IMR-90 (cell line): ENCODE data around the gene PRAC1. TPM values are rescaled to one million over a fixed set of nuclear protein-coding genes. Genes with fewer than 3 reads are reported as not detected.

Experiments used
- ATAC-seq: fragments of 200-7000 bp; cut with Tn5 transposase; 2 replicates; pipeline ENCODE4 v1.9.1; 2020; ENCODE audit warnings: low read depth, mild to moderate bottlenecking, moderate library complexity
- BruUV-seq: library from RNA; stranded (reverse); fragments of 400-500 nt; replicated peaks from 2 replicates; lab custom pipeline; 2021; lab: Mats Ljungman, UMichigan
- CTCF ChIA-PET: fragments of 300-600 bp; formaldehyde crosslinking; extraction: SDS; loops from one replicate; lab custom pipeline; 2021; ENCODE audit warnings: antibody characterized with exemption; lab: Yijun Ruan, JAX
- POLR2A ChIA-PET: fragments of 300-600 bp; sonication (Branson Sonifier 250); formaldehyde crosslinking; loops from one replicate; lab custom pipeline; 2022; ENCODE audit warnings: antibody characterized with exemption; ENCODE audit not compliant: unreplicated experiment; lab: Charles Lee
- DNase-seq: peaks from one replicate; pipeline ENCODE4 v3.0.0; 2013
- H2AFZ ChIP-seq: replicated peaks from 2 replicates; pipeline ENCODE3; 2013; ENCODE audit warnings: low read length, mild to moderate bottlenecking; ENCODE audit not compliant: poor library complexity
- H2AK5ac ChIP-seq: 2 replicates; pipeline ENCODE4 v1.6.1; 2013; ENCODE audit warnings: low read depth, low read length, inconsistent platforms
- H2AK9ac ChIP-seq: replicated peaks from 2 replicates; pipeline ENCODE3; 2013; ENCODE audit warnings: mild to moderate bottlenecking, low read depth, low read length, moderate library complexity; ENCODE audit not compliant: poor library complexity
- H2BK120ac ChIP-seq: 2 replicates; pipeline ENCODE4 v1.6.1; 2013; ENCODE audit warnings: low read depth, low read length, inconsistent platforms
- H2BK15ac ChIP-seq: 3 replicates; pipeline ENCODE4 v1.6.1; 2013; ENCODE audit warnings: low read depth, low read length, inconsistent platforms
- H2BK20ac ChIP-seq: 2 replicates; pipeline ENCODE4 v1.6.1; 2013; ENCODE audit warnings: low read depth, mild to moderate bottlenecking, inconsistent platforms, low read length, moderate library complexity
- H2BK5ac ChIP-seq: 2 replicates; pipeline ENCODE4 v1.6.1; 2013; ENCODE audit warnings: mild to moderate bottlenecking, low read depth, low read length, inconsistent platforms; ENCODE audit not compliant: poor library complexity, severe bottlenecking
- H3K14ac ChIP-seq: replicated peaks from 2 replicates; pipeline ENCODE4 v1.6.1; 2013; ENCODE audit warnings: low read depth, low read length, inconsistent platforms
- H3K18ac ChIP-seq: 2 replicates; pipeline ENCODE4 v1.6.1; 2013; ENCODE audit warnings: low read depth, low read length, control low read depth
- H3K23ac ChIP-seq: 2 replicates; pipeline ENCODE4 v1.6.1; 2013; ENCODE audit warnings: low read depth, low read length, inconsistent platforms
- H3K27ac ChIP-seq: 2 replicates; pipeline ENCODE4 v1.5.1; 2013; ENCODE audit warnings: mild to moderate bottlenecking, control low read depth, low read length; ENCODE audit not compliant: insufficient read depth
- H3K27me3 ChIP-seq: 2 replicates; pipeline ENCODE4 v1.6.1; 2013; ENCODE audit warnings: low read length; ENCODE audit not compliant: control insufficient read depth, insufficient read depth
- H3K36me3 ChIP-seq: 2 replicates; pipeline ENCODE4 v1.6.1; 2013; ENCODE audit warnings: low read length, mixed read lengths; ENCODE audit not compliant: control insufficient read depth, insufficient read depth
- H3K4ac ChIP-seq: 2 replicates; pipeline ENCODE4 v1.6.1; 2013; ENCODE audit warnings: low read depth, low read length, inconsistent platforms
- H3K4me1 ChIP-seq: 2 replicates; pipeline ENCODE4 v1.6.1; 2013; ENCODE audit warnings: low read length, mixed read lengths; ENCODE audit not compliant: control insufficient read depth, insufficient read depth
- H3K4me2 ChIP-seq: 2 replicates; pipeline ENCODE4 v1.6.1; 2013; ENCODE audit warnings: low read depth, mild to moderate bottlenecking, control low read depth, low read length, moderate library complexity
- H3K4me3 ChIP-seq: 2 replicates; pipeline ENCODE4 v1.5.1; 2013; ENCODE audit warnings: low read depth, mild to moderate bottlenecking, control low read depth, low read length, moderate library complexity; ENCODE audit not compliant: insufficient read depth
- H3K56ac ChIP-seq: 2 replicates; pipeline ENCODE4 v1.6.1; 2013; ENCODE audit warnings: low read length, inconsistent platforms; ENCODE audit not compliant: insufficient read depth; ENCODE audit errors: extremely low read depth
- H3K79me1 ChIP-seq, 2 experiments: 2 replicates each; pipeline ENCODE4 v1.6.1; 2013; ENCODE audit warnings: low read length in 2 of 2, inconsistent platforms in 1 of 2, low read depth in 1 of 2
- H3K9ac ChIP-seq: 2 replicates; pipeline ENCODE4 v1.6.1; 2013; ENCODE audit warnings: low read depth, low read length, control low read depth
- H3K9me1 ChIP-seq: 2 replicates; pipeline ENCODE4 v1.6.1; 2013; ENCODE audit warnings: low read length, inconsistent platforms; ENCODE audit not compliant: insufficient read depth
- H3K9me3 ChIP-seq: 2 replicates; pipeline ENCODE4 v1.6.1; 2013; ENCODE audit warnings: low read length; ENCODE audit not compliant: control insufficient read depth, insufficient read depth
- H4K20me1 ChIP-seq: 2 replicates; pipeline ENCODE4 v1.6.1; 2013; ENCODE audit warnings: low read length, inconsistent platforms; ENCODE audit not compliant: insufficient read depth
- H4K5ac ChIP-seq: 2 replicates; pipeline ENCODE4 v1.6.1; 2013; ENCODE audit warnings: mild to moderate bottlenecking, low read depth, low read length, control low read depth
- H4K8ac ChIP-seq, 2 experiments: 2 replicates each; pipeline ENCODE4 v1.6.1; 2013; ENCODE audit warnings: low read depth in 2 of 2, low read length in 2 of 2, control low read depth in 1 of 2, inconsistent platforms in 1 of 2
- H4K91ac ChIP-seq: 2 replicates; pipeline ENCODE4 v1.6.1; 2013; ENCODE audit warnings: low read depth, low read length, inconsistent platforms; ENCODE audit not compliant: insufficient read depth
- BHLHE40 ChIP-seq: fragments of 150-350 bp; IDR thresholded peaks from 2 replicates; pipeline ENCODE4 v1.6.1; 2016; ENCODE audit warnings: mild to moderate bottlenecking, low read depth, low read length
- CEBPB ChIP-seq: IDR thresholded peaks from 2 replicates; pipeline ENCODE4 v1.6.1; 2012; ENCODE audit warnings: low read depth, low read length, improper control_type of control experiment
- ELK1 ChIP-seq: fragments of 150-350 bp; IDR thresholded peaks from 2 replicates; pipeline ENCODE4 v1.6.1; 2016; ENCODE audit warnings: low read depth, mild to moderate bottlenecking, low read length, moderate library complexity, borderline replicate concordance
- NFE2L2 ChIP-seq: fragments of 150-350 bp; IDR thresholded peaks from 2 replicates; pipeline ENCODE4 v1.6.1; 2016; ENCODE audit warnings: low read depth, mild to moderate bottlenecking, low read length
- RAD21 ChIP-seq: IDR thresholded peaks from 2 replicates; pipeline ENCODE4 v1.6.1; 2012; ENCODE audit warnings: low read length, improper control_type of control experiment
- RCOR1 ChIP-seq: IDR thresholded peaks from 2 replicates; pipeline ENCODE4 v1.6.1; 2012; ENCODE audit warnings: mild to moderate bottlenecking, low read length, improper control_type of control experiment; ENCODE audit not compliant: insufficient replicate concordance
- WGBS, 2 experiments: methylation state at CpG; one replicate each; pipeline versions ENCODE4 v1.1.5 to v1.1.7; 2013; ENCODE audit warnings: missing lambda C conversion rate in 2 of 2; ENCODE audit not compliant: insufficient read length in 1 of 2; ENCODE audit errors: extremely low coverage in 2 of 2; 5-methylcytosine and 5-hydroxymethylcytosine counted together
- dilution Hi-C: fragments of 300-500 bp; cut with HindIII; formaldehyde crosslinking; loops from one replicate; pipeline ENCODE4 v1.14.3; 2018; ENCODE audit warnings: low sequenced_read_pairs; ENCODE audit not compliant: unreplicated experiment
- in situ Hi-C: fragments of 300-500 bp; cut with MboI; formaldehyde crosslinking; loops from 3 replicates; pipeline ENCODE4 v1.14.3; 2019; ENCODE audit warnings: low sequenced_read_pairs, inconsistent platforms, mixed read lengths
- intact Hi-C: fragments of 100-400 bp; cut with micrococcal nuclease; formaldehyde crosslinking; loops from 2 replicates; pipeline ENCODE4 v1.10.0; 2022
- polyA plus RNA-seq, 3 experiments: library from polyadenylated mRNA; depleted of rRNA; stranded (reverse); fragments of >200 nt; gene quantifications; 2 replicates each; pipeline ENCODE4 v1.2.3, GENCODE V29; 2012; ENCODE audit warnings: low replicate concordance in 1 of 3
- total RNA-seq: library from RNA; depleted of rRNA; stranded (reverse); fragments of >200 nt; gene quantifications from 2 replicates; pipeline ENCODE4 v1.2.3, GENCODE V29; 2012

PRAC1 gene
- total and polyA plus RNA-seq, 2 of the 4 experiments (the other 2 are of a cell fraction): not detected

- H3K23ac ChIP-seq: no peak overlapping the region
- WGBS, 2 experiments: no CpG with 5 or more reads among the region's 2 CpGs
- H4K91ac ChIP-seq: no peak overlapping the region
- ATAC-seq (no peak), DNase-seq (no peak)
- peaks cover 5% of the 10 kb centered on the region; the same call in 1 of the 2 replicates for H3K9me3 ChIP-seq
- CTCF ChIA-PET: no interaction called here
- no peak overlapping the region for H2BK120ac ChIP-seq
- H2BK15ac ChIP-seq: no peak overlapping the region
- no peak overlapping the region for H2BK20ac ChIP-seq
- TF ChIP-seq ELK1: no peak
- no peak for TF ChIP-seq CEBPB
- no peak for TF ChIP-seq BHLHE40
- TF ChIP-seq RAD21: no peak
- TF ChIP-seq RCOR1: no peak
- no peak for TF ChIP-seq NFE2L2
- H2AK9ac ChIP-seq: no peak overlapping the region
- H3K4ac ChIP-seq: no peak overlapping the region
- no peaks in the 10 kb centered on the region for H3K4me1 ChIP-seq
- H2AFZ ChIP-seq: no peak overlapping the region
- H3K36me3 ChIP-seq: no peaks in the 10 kb centered on the region
- dilution Hi-C loops: no loop called here
- no peak overlapping the region for H3K56ac ChIP-seq
- intact Hi-C loops: no loop called here
- H3K9me1 ChIP-seq: peaks cover 6% of the 10 kb centered on the region; the same call in 1 of the 2 replicates
- H3K9ac ChIP-seq: no peak overlapping the region
- no peak overlapping the region for H4K5ac ChIP-seq
- H2AK5ac ChIP-seq: no peak overlapping the region
- H3K79me1 ChIP-seq: no peaks in the 10 kb centered on the region
- no peaks in the 10 kb centered on the region; the same call in 1 of the 2 replicates for H4K20me1 ChIP-seq
- no peak overlapping the region for H3K4me2 ChIP-seq
- H3K27ac ChIP-seq: no peak overlapping the region
- no peak overlapping the region for H3K4me3 ChIP-seq
- peaks cover 85% of the 10 kb centered on the region for H3K27me3 ChIP-seq
- POLR2A ChIA-PET: no interaction called here
- no peak overlapping the region for H2BK5ac ChIP-seq
- no peak overlapping the region for H3K18ac ChIP-seq
- in situ Hi-C loops: loop anchor here (25.0 kb wide), 1 partner anchor 370 kb away; no protein-coding TSS in a partner anchor
- no peak overlapping the region for H3K14ac ChIP-seq
- no peak overlapping the region for H4K8ac ChIP-seq
- BruUV-seq: no TSS peak
Measured at GRCh38 chr17:48757524-48757961, 35.2 kb upstream of the PRAC1 start.
